ENCODE data around the gene POLR2L.

POLR2L gene

GRCh38 chr11:838441-839279 is 3.7 kb downstream of the POLR2L start:
- DNase-seq (ENCODE audit: low read depth): peak; percentile 49

GRCh38 chr11:837990-838307 is 4.4 kb downstream of the POLR2L start:
- DNase-seq (ENCODE audit: low read depth): no peak

- DNase-seq (ENCODE audit: low read depth): no peak
Observed at GRCh38 chr11:837189-837989, 4.9 kb downstream of the POLR2L start.

GRCh38 chr11:836700-837099 is 5.6 kb downstream of the POLR2L start:
- DNase-seq (ENCODE audit: low read depth): no peak

GRCh38 chr11:836274-836673 is 6.1 kb downstream of the POLR2L start:
- no peak for DNase-seq (ENCODE audit: low read depth)

- peak; percentile 93 for DNase-seq (ENCODE audit: low read depth)
Observed at GRCh38 chr11:834371-835316, 7.7 kb downstream of the POLR2L start.

- DNase-seq (ENCODE audit: low read depth): no peak
Observed at GRCh38 chr11:833849-834311, 8.4 kb downstream of the POLR2L start.

GRCh38 chr11:833114-833791 is 9.1 kb downstream of the POLR2L start:
- peak; percentile 49 for DNase-seq (ENCODE audit: low read depth)

GRCh38 chr11:832529-833113 is 9.7 kb downstream of the POLR2L start, which contains the start of gene CD151:
Gene CD151, plus strand, starts transcription at chr11:832952. Its CDS starts 3,118 bp downstream, at chr11:836070.
- DNase-seq (ENCODE audit: low read depth): peak; percentile 47

GRCh38 chr11:831961-832528 is 10.3 kb downstream of the POLR2L start:
- DNase-seq (ENCODE audit: low read depth): no peak

- DNase-seq (ENCODE audit: low read depth): no peak
Observed at GRCh38 chr11:831118-831864, 11.0 kb downstream of the POLR2L start.

GRCh38 chr11:830295-831117 is 11.8 kb downstream of the POLR2L start:
- peak; percentile 23 for DNase-seq (ENCODE audit: low read depth)

GRCh38 chr11:829847-830294 is 12.5 kb downstream of the POLR2L start:
- no peak for DNase-seq (ENCODE audit: low read depth)

GRCh38 chr11:829176-829846 is 13.0 kb downstream of the POLR2L start:
- DNase-seq (ENCODE audit: low read depth): no peak

GRCh38 chr11:828506-829175 is 13.7 kb downstream of the POLR2L start:
- no peak for DNase-seq (ENCODE audit: low read depth)

GRCh38 chr11:827897-828192 is 14.5 kb downstream of the POLR2L start, which contains the start of gene CRACR2B:
Gene CRACR2B, plus strand, starts transcription at chr11:827919. Its CDS starts 689 bp downstream, at chr11:828608.
- no peak for DNase-seq (ENCODE audit: low read depth)

GRCh38 chr11:827146-827896 is 15.0 kb downstream of the POLR2L start:
- no peak for DNase-seq (ENCODE audit: low read depth)
